ENCODE measurements around the gene ACBD6.

The ACBD6 gene

GRCh38 chr1:180265201-180265600 lies 237.2 kb downstream of the ACBD6 start:
- H3K4me2 ChIP-seq (ENCODE audit: low read length): no peak overlapping the region
- TF ChIP-seq CTCF (IDR thresholded peaks at IDR 0.05; ENCODE audit: low read length) (no peak), EZH2 (IDR thresholded peaks at IDR 0.05; ENCODE audit: borderline replicate concordance, low read length) (no peak)

GRCh38 chr1:180264595-180264994 lies 237.8 kb downstream of the ACBD6 start:
- Histone ChIP-seq H3K4me1 (ENCODE audit: insufficient read depth, low read length, severe bottlenecking) (no peaks in the 10 kb centered on the region), H3K79me2 (ENCODE audit: insufficient read depth, low read length) (no peaks in the 10 kb centered on the region), H3K9ac (ENCODE audit: low read length) (no peak overlapping the region), H3K4me2 (ENCODE audit: low read length) (no peak overlapping the region), H3F3A (ENCODE audit: insufficient read depth, low read length) (no peaks in the 10 kb centered on the region), H3K4me3 (ENCODE audit: low read depth, low read length, poor library complexity, severe bottlenecking) (no peak overlapping the region), H3K9me3 (ENCODE audit: low read length) (no peaks in the 10 kb centered on the region), H3K27me3 (ENCODE audit: insufficient read depth, low read length) (0 out of 2 replicates have a peak, but pooled peaks cover 6% of the 10 kb centered on the region), H4K20me1 (ENCODE audit: insufficient read depth, low read length) (no peaks in the 10 kb centered on the region), H3K9me2 (ENCODE audit: low read depth, low read length) (no peaks in the 10 kb centered on the region), H2AFZ (ENCODE audit: low read length) (no peak overlapping the region), H3K27ac (ENCODE audit: low read depth, low read length, poor library complexity, severe bottlenecking) (no peak overlapping the region), H3K36me3 (ENCODE audit: insufficient read depth, low read length) (no peaks in the 10 kb centered on the region)
- no peak for TF ChIP-seq EZH2 (IDR thresholded peaks at IDR 0.05; ENCODE audit: borderline replicate concordance, low read length)
- TF ChIP-seq CTCF (IDR thresholded peaks at IDR 0.05; ENCODE audit: low read length): no peak

More at GRCh38 chr1:180265201-180265600, 237.2 kb downstream of the ACBD6 start:
- H3K9ac ChIP-seq (ENCODE audit: low read length): no peak overlapping the region
- H2AFZ ChIP-seq (ENCODE audit: low read length): no peak overlapping the region
- no peak overlapping the region for H3K4me3 ChIP-seq (ENCODE audit: low read depth, low read length, poor library complexity, severe bottlenecking)
- no peaks in the 10 kb centered on the region for H3K9me3 ChIP-seq (ENCODE audit: low read length)
- H3F3A ChIP-seq (ENCODE audit: insufficient read depth, low read length): no peaks in the 10 kb centered on the region
- no peaks in the 10 kb centered on the region for H4K20me1 ChIP-seq (ENCODE audit: insufficient read depth, low read length)
- no peaks in the 10 kb centered on the region for H3K36me3 ChIP-seq (ENCODE audit: insufficient read depth, low read length)
- H3K9me2 ChIP-seq (ENCODE audit: low read depth, low read length): no peaks in the 10 kb centered on the region
- H3K27me3 ChIP-seq (ENCODE audit: insufficient read depth, low read length): 0 out of 2 replicates have a peak, but pooled peaks cover 6% of the 10 kb centered on the region
- H3K79me2 ChIP-seq (ENCODE audit: insufficient read depth, low read length): no peaks in the 10 kb centered on the region
- no peaks in the 10 kb centered on the region for H3K4me1 ChIP-seq (ENCODE audit: insufficient read depth, low read length, severe bottlenecking)
- H3K27ac ChIP-seq (ENCODE audit: low read depth, low read length, poor library complexity, severe bottlenecking): no peak overlapping the region

DNA sequence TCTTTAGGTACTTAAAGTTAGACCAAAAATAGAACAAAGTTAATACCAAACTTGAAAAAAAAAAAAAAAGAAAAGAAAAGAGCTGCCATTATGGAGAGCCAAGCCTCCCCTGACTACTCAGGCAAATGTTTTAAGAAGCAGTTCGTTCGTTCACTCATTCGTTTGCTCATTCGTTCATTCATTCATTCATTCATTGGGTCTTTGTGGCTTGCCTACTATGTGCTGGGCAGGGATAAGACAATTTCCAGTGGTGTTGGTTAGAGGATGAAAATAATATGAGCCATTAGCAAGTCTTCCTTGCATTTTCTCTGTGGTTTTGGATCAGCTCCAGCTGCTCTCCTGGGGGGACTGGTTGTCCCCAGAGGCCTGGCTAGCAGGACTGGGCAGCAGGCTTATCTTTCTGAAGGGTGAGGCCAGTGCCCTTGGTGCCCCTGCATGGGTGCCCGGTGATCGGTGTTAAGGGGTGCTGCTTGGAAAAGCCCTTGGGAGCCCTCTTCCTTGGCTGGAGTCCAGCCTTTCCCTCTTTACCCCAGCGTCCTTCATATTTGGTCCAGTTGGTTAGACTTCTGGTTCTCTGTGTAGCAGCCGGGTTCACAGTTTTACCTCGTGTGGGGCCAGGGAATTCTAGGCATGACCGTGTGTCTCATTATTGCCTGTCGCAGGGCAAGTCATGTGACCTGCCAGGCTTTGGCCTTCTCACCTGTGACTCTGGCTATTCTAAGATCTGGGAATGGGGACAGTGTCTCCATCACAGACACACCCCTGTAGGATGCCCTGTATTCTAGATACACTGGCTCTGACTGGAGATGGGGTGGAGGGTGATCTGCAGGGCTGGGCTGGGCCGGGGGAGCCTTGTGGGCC lies 239.5 kb downstream of the ACBD6 start:
- Histone ChIP-seq H3K4me2 (ENCODE audit: low read length) (no peak overlapping the region), H3K4me3 (ENCODE audit: low read depth, low read length, poor library complexity, severe bottlenecking) (no peak overlapping the region), H3K27me3 (ENCODE audit: insufficient read depth, low read length) (0 out of 2 replicates have a peak, but pooled peaks cover 6% of the 10 kb centered on the region), H3K9ac (ENCODE audit: low read length) (no peak overlapping the region), H3K9me3 (ENCODE audit: low read length) (no peaks in the 10 kb centered on the region), H2AFZ (ENCODE audit: low read length) (no peak overlapping the region), H3K36me3 (ENCODE audit: insufficient read depth, low read length) (no peaks in the 10 kb centered on the region), H3F3A (ENCODE audit: insufficient read depth, low read length) (no peaks in the 10 kb centered on the region), H3K9me2 (ENCODE audit: low read depth, low read length) (no peaks in the 10 kb centered on the region), H3K27ac (ENCODE audit: low read depth, low read length, poor library complexity, severe bottlenecking) (no peak overlapping the region), H3K79me2 (ENCODE audit: insufficient read depth, low read length) (no peaks in the 10 kb centered on the region), H4K20me1 (ENCODE audit: insufficient read depth, low read length) (no peaks in the 10 kb centered on the region), H3K4me1 (ENCODE audit: insufficient read depth, low read length, severe bottlenecking) (no peaks in the 10 kb centered on the region)
- TF ChIP-seq CTCF (IDR thresholded peaks at IDR 0.05; ENCODE audit: low read length): no peak
- TF ChIP-seq EZH2 (IDR thresholded peaks at IDR 0.05; ENCODE audit: borderline replicate concordance, low read length): no peak
